HEK293T (cell line): ENCODE data around the gene ACADM.

Experiments
- CTCF ChIA-PET: fragments of 350-600 bp; formaldehyde crosslinking; extraction: SDS; loops from one replicate; lab custom pipeline; 2021; ENCODE audit warnings: antibody characterized with exemption, inconsistent platforms; lab: Yijun Ruan, JAX
- POLR2A ChIA-PET: fragments of 350-600 bp; formaldehyde crosslinking; extraction: SDS; loops from one replicate; lab custom pipeline; 2020; ENCODE audit warnings: antibody characterized with exemption, inconsistent platforms; lab: Yijun Ruan, JAX
- DNase-seq: peaks from one replicate; pipeline ENCODE4 v3.0.0; 2012; ENCODE audit warnings: mixed read lengths; ENCODE audit errors: extremely low spot score
- ARNT ChIP-seq: fragments of 450-650 bp; IDR thresholded peaks from 2 replicates; pipeline ENCODE4 v1.6.1; 2017; ENCODE audit warnings: mild to moderate bottlenecking
- BHLHE40 ChIP-seq: fragments of 450-650 bp; IDR thresholded peaks from 2 replicates; pipeline ENCODE4 v1.6.1; 2016; ENCODE audit warnings: mild to moderate bottlenecking, moderate library complexity, borderline replicate concordance
- CTBP1 ChIP-seq: fragments of 450-650 bp; IDR thresholded peaks from 2 replicates; pipeline ENCODE4 v1.6.1; 2016; ENCODE audit warnings: borderline replicate concordance
- ELF4 ChIP-seq: fragments of 450-650 bp; IDR thresholded peaks from 2 replicates; pipeline ENCODE4 v1.6.1; 2017; ENCODE audit warnings: antibody characterized with exemption
- FOXA1 ChIP-seq: fragments of 450-650 bp; IDR thresholded peaks from 2 replicates; pipeline ENCODE4 v1.6.1; 2016; ENCODE audit warnings: mild to moderate bottlenecking
- FOXK2 ChIP-seq: fragments of 450-650 bp; IDR thresholded peaks from 2 replicates; pipeline ENCODE4 v1.6.1; 2016; ENCODE audit warnings: mild to moderate bottlenecking
- FOXM1 ChIP-seq: fragments of 450-650 bp; IDR thresholded peaks from 2 replicates; pipeline ENCODE4 v1.6.1; 2017; ENCODE audit warnings: mild to moderate bottlenecking, borderline replicate concordance
- HDGF ChIP-seq: fragments of 450-650 bp; IDR thresholded peaks from 2 replicates; pipeline ENCODE4 v1.6.1; 2017; ENCODE audit warnings: antibody characterized with exemption, borderline replicate concordance
- L3MBTL2 ChIP-seq: fragments of 450-650 bp; conservative IDR thresholded peaks from 2 replicates; pipeline ENCODE4 v1.6.1; 2016; ENCODE audit warnings: mild to moderate bottlenecking
- LEF1 ChIP-seq: fragments of 450-650 bp; IDR thresholded peaks from 2 replicates; pipeline ENCODE4 v1.6.1; 2017; ENCODE audit warnings: mild to moderate bottlenecking, borderline replicate concordance
- NFRKB ChIP-seq: fragments of 450-650 bp; IDR thresholded peaks from 2 replicates; pipeline ENCODE4 v1.6.1; 2016; ENCODE audit warnings: mild to moderate bottlenecking, moderate library complexity
- SP1 ChIP-seq: fragments of 450-650 bp; IDR thresholded peaks from 2 replicates; pipeline ENCODE4 v1.6.1; 2017
- SUZ12 ChIP-seq: fragments of 450-650 bp; IDR thresholded peaks from 2 replicates; pipeline ENCODE4 v1.6.1; 2016; ENCODE audit warnings: mild to moderate bottlenecking
- TARDBP ChIP-seq: fragments of 450-650 bp; IDR thresholded peaks from 2 replicates; pipeline ENCODE4 v1.6.1; 2016
- ZNF384 ChIP-seq: fragments of 450-650 bp; IDR thresholded peaks from 2 replicates; pipeline ENCODE4 v1.6.1; 2016
- TF ChIP-seq, protein P1 (sequence below): fragments of 450-650 bp; IDR thresholded peaks from 2 replicates; pipeline ENCODE4 v1.6.1; 2016

Gene ACADM

DNA sequence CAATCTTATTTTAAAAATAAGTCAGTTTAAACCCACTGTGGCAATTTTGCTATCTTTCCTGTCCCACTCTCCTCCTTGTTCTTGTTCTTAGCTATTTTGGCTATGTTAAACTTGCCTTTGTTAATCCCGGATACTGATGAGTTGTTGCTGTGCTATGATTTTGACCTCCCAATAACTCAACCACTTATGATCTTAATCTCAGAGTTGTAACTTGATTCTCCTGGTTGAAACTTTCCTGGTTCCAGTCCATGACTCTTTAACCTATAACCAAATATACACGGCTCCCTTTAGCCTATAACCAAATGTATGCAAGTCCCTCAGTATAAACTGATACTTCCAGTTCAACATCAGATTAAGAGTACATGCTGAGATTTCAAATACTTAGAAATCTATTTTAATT, 15.6 kb upstream of the ACADM start:
- no peak for TF ChIP-seq SP1
- no peak for TF ChIP-seq CTBP1
- TF ChIP-seq ARNT = no peak
- TF ChIP-seq, protein P1, sequence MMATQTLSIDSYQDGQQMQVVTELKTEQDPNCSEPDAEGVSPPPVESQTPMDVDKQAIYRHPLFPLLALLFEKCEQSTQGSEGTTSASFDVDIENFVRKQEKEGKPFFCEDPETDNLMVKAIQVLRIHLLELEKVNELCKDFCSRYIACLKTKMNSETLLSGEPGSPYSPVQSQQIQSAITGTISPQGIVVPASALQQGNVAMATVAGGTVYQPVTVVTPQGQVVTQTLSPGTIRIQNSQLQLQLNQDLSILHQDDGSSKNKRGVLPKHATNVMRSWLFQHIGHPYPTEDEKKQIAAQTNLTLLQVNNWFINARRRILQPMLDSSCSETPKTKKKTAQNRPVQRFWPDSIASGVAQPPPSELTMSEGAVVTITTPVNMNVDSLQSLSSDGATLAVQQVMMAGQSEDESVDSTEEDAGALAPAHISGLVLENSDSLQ = no peak
- no peak for TF ChIP-seq TARDBP
- no peak for TF ChIP-seq HDGF
- TF ChIP-seq L3MBTL2 = no peak
- no peak for TF ChIP-seq ELF4
- no peak for TF ChIP-seq NFRKB
- TF ChIP-seq FOXA1 = no peak
- TF ChIP-seq BHLHE40 = no peak
- TF ChIP-seq FOXM1 = no peak
- no peak for TF ChIP-seq SUZ12
- no peak for TF ChIP-seq ZNF384
- no peak for TF ChIP-seq FOXK2
- no peak for TF ChIP-seq LEF1
- ChIA-PET POLR2A (interaction anchor here (1.7 kb wide), 1 partner anchor 15 kb away, joined by 4 read pairs; no protein-coding TSS in a partner anchor), CTCF (no interaction called here)
- no peak for DNase-seq

- no peak for TF ChIP-seq SP1
- TF ChIP-seq HDGF = no peak
- TF ChIP-seq ELF4 = no peak
- no peak for TF ChIP-seq FOXM1
- TF ChIP-seq L3MBTL2 = no peak
- TF ChIP-seq CTBP1 = no peak
- TF ChIP-seq SUZ12 = no peak
- no peak for TF ChIP-seq ARNT
- TF ChIP-seq, protein P1 = no peak
- TF ChIP-seq LEF1 = no peak
- no peak for TF ChIP-seq TARDBP
- no peak for TF ChIP-seq BHLHE40
- TF ChIP-seq NFRKB = no peak
- no peak for TF ChIP-seq FOXK2
- no peak for TF ChIP-seq FOXA1
- ChIA-PET CTCF (no interaction called here), POLR2A (no interaction called here)
- DNase-seq = no peak
Measured at GRCh38 chr1:75710832-75711231, 13.7 kb upstream of the ACADM start.

DNA sequence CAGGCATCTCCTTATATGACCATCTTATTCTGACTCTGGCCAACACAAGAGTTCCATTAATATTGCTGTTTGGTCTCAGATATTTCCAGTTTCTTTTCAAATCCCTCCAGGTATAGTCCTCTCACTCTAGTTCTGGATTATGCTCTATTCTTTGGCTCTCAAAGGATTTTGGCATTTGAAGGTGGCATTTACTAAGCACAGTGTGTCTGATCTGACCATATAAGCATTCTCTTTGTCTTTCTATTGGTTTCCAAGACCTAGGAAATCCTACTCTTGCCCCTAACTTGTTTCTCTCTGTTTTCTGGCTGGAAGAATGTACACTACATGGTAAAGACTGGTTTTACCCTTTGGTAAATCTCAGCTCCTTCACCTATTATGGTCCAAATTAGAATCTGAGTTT, 12.7 kb upstream of the ACADM start:
- CTCF ChIA-PET = no interaction called here

GRCh38 chr1:75712306-75712705, 12.2 kb upstream of the ACADM start:
- no peak for DNase-seq
- POLR2A ChIA-PET = no interaction called here

More for the DNA sequence above, 12.7 kb upstream of the ACADM start:
- TF ChIP-seq BHLHE40 (no peak), FOXA1 (no peak), L3MBTL2 (no peak), NFRKB (no peak)
- TF ChIP-seq, protein P1 = no peak
- DNase-seq = no peak
- POLR2A ChIA-PET = no interaction called here

GRCh38 chr1:75719810-75720209, 4.7 kb upstream of the ACADM start:
- CTCF ChIA-PET = no interaction called here
- TF ChIP-seq FOXM1 (no peak), ZNF384 (no peak), SUZ12 (no peak), LEF1 (no peak), NFRKB (no peak), FOXK2 (no peak), FOXA1 (no peak), ARNT (no peak)
- POLR2A ChIA-PET = no interaction called here
- no peak for DNase-seq

More at GRCh38 chr1:75712306-75712705, 12.2 kb upstream of the ACADM start:
- CTCF ChIA-PET = no interaction called here
- TF ChIP-seq HDGF (no peak), FOXM1 (no peak), L3MBTL2 (no peak), SP1 (no peak), SUZ12 (no peak), CTBP1 (no peak), FOXK2 (no peak)

DNA sequence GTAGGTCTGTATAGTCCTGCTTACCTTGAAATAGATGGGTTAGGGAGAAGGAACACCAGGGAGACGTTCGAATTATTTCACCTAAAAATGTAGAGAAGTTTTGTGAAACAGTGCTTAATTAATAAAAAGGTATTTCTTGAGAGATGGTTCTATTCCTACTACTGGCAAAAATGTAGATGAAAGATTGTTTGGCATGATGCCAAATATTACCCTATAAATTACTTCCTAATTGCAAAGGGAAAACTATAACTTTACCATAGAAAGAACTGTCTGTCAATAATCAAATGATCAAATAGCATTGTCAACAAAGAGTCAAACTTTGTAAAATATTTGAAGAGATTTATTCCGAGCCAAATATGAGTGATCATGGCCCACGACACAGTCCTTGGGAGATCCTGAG, 4.2 kb upstream of the ACADM start:
- CTCF ChIA-PET = no interaction called here
- TF ChIP-seq L3MBTL2 (no peak), ELF4 (no peak), NFRKB (no peak), FOXM1 (no peak), ZNF384 (no peak), SP1 (no peak), SUZ12 (no peak), LEF1 (no peak), FOXK2 (no peak), TARDBP (no peak), BHLHE40 (no peak), FOXA1 (no peak), ARNT (no peak)
- TF ChIP-seq, protein P1 = no peak
- DNase-seq = no peak
- POLR2A ChIA-PET = no interaction called here
